Endothelial cell of umbilical vein (primary cell): Measurements from ENCODE around the gene PLA2G6. TPM values are rescaled to one million over a fixed set of nuclear protein-coding genes. Genes with fewer than 3 reads are reported as not detected.

Source experiments
- BruUV-seq: library from RNA; stranded (reverse); fragments of 400-500 nt; replicated peaks from 2 replicates; lab custom pipeline; 2021; lab: Mats Ljungman, UMichigan
- CTCF ChIA-PET: fragments of 300-600, 350-600 bp; sonication (Branson Sonifier 250); formaldehyde crosslinking; loops from one replicate; lab custom pipeline; 2021; ENCODE audit warnings: antibody characterized with exemption, inconsistent platforms; lab: Charles Lee
- POLR2A ChIA-PET: fragments of 300-600, 350-600 bp; sonication (Branson Sonifier 250); formaldehyde crosslinking; loops from one replicate; lab custom pipeline; 2021; ENCODE audit warnings: antibody characterized with exemption, inconsistent platforms; lab: Charles Lee
- DNase-seq: peaks from one replicate; pipeline ENCODE4 v3.0.0-alpha.2; 2011; ENCODE audit warnings: low read depth, low spot score
- FAIRE-seq: peaks from 2 replicates; lab custom pipeline; 2011; peaks lifted over from hg19 to GRCh38; lab: Jason Lieb, UNC
- H2AFZ ChIP-seq: 2 replicates; pipeline ENCODE4 v1.6.0; 2012; ENCODE audit warnings: low read depth, low read length, control low read depth, inconsistent platforms
- H3K27ac ChIP-seq: 2 replicates; pipeline ENCODE4 v1.5.1; 2011; ENCODE audit warnings: low read depth, mild to moderate bottlenecking, control low read depth, low read length, moderate library complexity; ENCODE audit not compliant: insufficient read depth
- H3K27me3 ChIP-seq, 2 experiments: 2 replicates each; pipeline versions ENCODE4 v1.6.0 to v1.6.1; 2011; ENCODE audit warnings: low read length in 2 of 2, mixed read lengths in 1 of 2; ENCODE audit not compliant: control insufficient read depth in 2 of 2, insufficient read depth in 2 of 2
- H3K36me3 ChIP-seq, 2 experiments: 2 replicates in 1 of 2; 3 replicates in 1 of 2; pipeline ENCODE4 v1.5.1; 2011; ENCODE audit warnings: low read length in 2 of 2, mild to moderate bottlenecking in 1 of 2, moderate library complexity in 1 of 2; ENCODE audit not compliant: control insufficient read depth in 2 of 2, insufficient read depth in 2 of 2; ENCODE audit errors: extremely low read depth in 1 of 2
- H3K4me1 ChIP-seq: 3 replicates; pipeline ENCODE4 v1.5.1; 2011; ENCODE audit warnings: mild to moderate bottlenecking, low read length; ENCODE audit not compliant: control insufficient read depth, insufficient read depth; ENCODE audit errors: extremely low read depth
- H3K4me2 ChIP-seq: 2 replicates; pipeline ENCODE4 v1.6.1; 2011; ENCODE audit warnings: low read length, control low read depth, mixed read lengths; ENCODE audit not compliant: insufficient read depth
- H3K4me3 ChIP-seq, 3 experiments: fragments of 200-600 bp in 1 of 3; sonication (generic), shearing (Covaris generic) in 1 of 3; replicated peaks in 1 of 3; 2 replicates each; pipeline ENCODE4 v1.5.1; 2011 to 2016; ENCODE audit warnings: control low read depth in 3 of 3, low read length in 3 of 3, mild to moderate bottlenecking in 2 of 3, inconsistent platforms in 1 of 3, low read depth in 1 of 3, moderate library complexity in 1 of 3; ENCODE audit not compliant: insufficient read depth in 1 of 3
- H3K79me2 ChIP-seq: 2 replicates; pipeline ENCODE4 v1.6.0; 2012; ENCODE audit warnings: low read length, inconsistent platforms; ENCODE audit not compliant: control insufficient read depth, insufficient read depth
- H3K9ac ChIP-seq: replicated peaks from 2 replicates; pipeline ENCODE3; 2011; ENCODE audit warnings: low read length, control low read depth; ENCODE audit not compliant: insufficient read depth; ENCODE audit errors: extremely low read depth
- H3K9me1 ChIP-seq: replicated peaks from 3 replicates; pipeline ENCODE4 v1.6.0; 2011; ENCODE audit warnings: mild to moderate bottlenecking, low read length; ENCODE audit not compliant: control insufficient read depth, insufficient read depth; ENCODE audit errors: extremely low read depth
- H3K9me3 ChIP-seq: replicated peaks from 2 replicates; pipeline ENCODE4 v1.5.1; 2012; ENCODE audit warnings: low read length, inconsistent platforms; ENCODE audit not compliant: control insufficient read depth, insufficient read depth
- H4K20me1 ChIP-seq: replicated peaks from 2 replicates; pipeline ENCODE3; 2011; ENCODE audit warnings: mild to moderate bottlenecking, low read length; ENCODE audit not compliant: control insufficient read depth, insufficient read depth; ENCODE audit errors: extremely low read depth
- EZH2 ChIP-seq: IDR thresholded peaks from 2 replicates; pipeline ENCODE4 v1.6.1; 2012; ENCODE audit warnings: borderline replicate concordance, low read depth, mild to moderate bottlenecking, moderate library complexity, low read length, inconsistent platforms; ENCODE audit not compliant: severe bottlenecking
- FOS ChIP-seq: IDR thresholded peaks from 2 replicates; pipeline ENCODE4 v1.6.1; 2011; ENCODE audit warnings: mild to moderate bottlenecking, low read length, moderate library complexity, borderline replicate concordance; ENCODE audit not compliant: insufficient read depth
- GATA2 ChIP-seq: IDR thresholded peaks from 2 replicates; pipeline ENCODE4 v1.7.0; 2011; ENCODE audit warnings: low read depth, mild to moderate bottlenecking, moderate library complexity, mixed read lengths, low read length; ENCODE audit not compliant: insufficient read length, insufficient read depth
- JUN ChIP-seq: IDR thresholded peaks from 2 replicates; pipeline ENCODE4 v1.6.1; 2011; ENCODE audit warnings: borderline replicate concordance, low read depth; ENCODE audit not compliant: insufficient read length, insufficient read depth
- MYC ChIP-seq: IDR thresholded peaks from one replicate; pipeline ENCODE4 v1.6.1; 2011; ENCODE audit warnings: mild to moderate bottlenecking, low read depth, low read length
- POLR2A ChIP-seq: IDR thresholded peaks from 2 replicates; pipeline ENCODE4 v1.6.1; 2012; ENCODE audit warnings: low read depth, mild to moderate bottlenecking, control low read depth, low read length
- POLR2AphosphoS5 ChIP-seq: IDR thresholded peaks from 2 replicates; pipeline ENCODE4 v1.6.1; 2012; ENCODE audit warnings: low read depth, mild to moderate bottlenecking, control low read depth, low read length, moderate library complexity; ENCODE audit not compliant: insufficient read depth
- dilution Hi-C: fragments of 300-500 bp; cut with MboI; formaldehyde crosslinking; loops from one replicate; pipeline ENCODE4 v1.15.0; 2019; ENCODE audit warnings: low sequenced_read_pairs; ENCODE audit not compliant: extremely low pct_ligation_motif_present
- intact Hi-C: fragments of 100-400 bp; cut with micrococcal nuclease; formaldehyde crosslinking; loops from one replicate; pipeline ENCODE4 v1.10.0; 2022
- polyA plus RNA-seq, 4 experiments: library from polyadenylated mRNA; depleted of rRNA in 3 of 4; stranded (reverse) in 3 of 4; unstranded in 1 of 4; fragments of >200 nt; gene quantifications; 2 replicates each; pipeline versions ENCODE4 v1.2.1 to v1.2.3, GENCODE V29; 2011 to 2012; ENCODE audit warnings: missing spikeins in 1 of 4
- total RNA-seq: library from RNA; stranded (reverse); gene quantifications from 2 replicates; pipeline ENCODE4 v1.2.3, GENCODE V29; 2021
- TF ChIP-seq, protein P1 (sequence below): IDR thresholded peaks from 2 replicates; pipeline ENCODE4 v1.6.1; 2011; ENCODE audit not compliant: insufficient read depth, insufficient read length
- TF ChIP-seq, protein P2 (sequence below), 2 donors: IDR thresholded peaks; 1 replicate in 1 of 2; 2 replicates in 1 of 2; pipeline ENCODE4 v1.5.1; 2011; ENCODE audit warnings: low read length in 2 of 2, mild to moderate bottlenecking in 2 of 2, moderate library complexity in 2 of 2, control low read depth in 1 of 2, inconsistent platforms in 1 of 2, low read depth in 1 of 2; ENCODE audit not compliant: insufficient read depth in 1 of 2; ENCODE audit errors: extremely low read depth in 1 of 2

Gene PLA2G6
- total and polyA plus RNA-seq, 2 donors (not counting 3 experiments of a cell fraction or from before 2014, with no cell fraction given): 6.6 to 10.3 TPM

DNA sequence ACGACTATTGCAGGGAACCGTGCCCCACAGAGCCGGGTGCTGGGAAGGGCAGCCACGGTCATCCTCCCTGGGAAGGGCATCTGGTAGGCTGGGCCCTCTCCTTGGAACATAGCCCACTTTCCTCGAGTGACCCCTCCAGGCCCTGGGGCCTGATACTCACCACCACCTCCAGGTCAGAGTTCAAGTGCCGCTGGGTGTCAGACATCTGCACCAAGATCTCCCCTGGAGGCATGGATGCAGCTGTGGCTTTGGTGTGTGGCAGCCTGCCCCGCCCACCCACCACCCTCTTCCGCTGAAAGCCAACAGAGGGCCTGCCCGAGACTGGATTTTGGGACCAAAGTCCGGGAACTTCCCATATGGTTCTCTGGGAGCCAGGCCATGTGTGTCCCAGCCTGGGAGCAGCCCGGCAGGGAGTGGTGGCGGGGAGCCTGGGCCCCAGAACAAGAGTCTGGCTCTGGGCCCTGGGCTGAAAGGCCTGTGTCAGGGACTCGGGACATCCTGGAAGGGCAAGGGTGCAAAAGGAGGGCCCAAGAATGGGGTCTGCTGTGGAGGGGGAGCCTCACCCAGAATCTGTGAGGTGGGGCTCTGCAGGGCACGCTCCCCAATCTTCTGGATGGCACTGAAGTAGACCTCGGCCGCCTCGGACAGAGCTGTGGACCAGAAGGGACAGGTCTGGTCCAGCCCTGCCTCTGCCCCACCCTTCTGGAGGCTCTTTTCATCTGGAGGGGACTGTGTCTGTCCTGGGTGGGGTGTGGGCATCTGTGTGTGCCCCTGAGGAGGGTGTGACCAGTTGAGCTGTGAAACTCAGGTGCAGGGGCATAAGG, 73.7 kb downstream of the PLA2G6 start:
- TF ChIP-seq POLR2AphosphoS5: no peak
- no peak for TF ChIP-seq GATA2
- no peak for TF ChIP-seq MYC
- TF ChIP-seq, protein P1, sequence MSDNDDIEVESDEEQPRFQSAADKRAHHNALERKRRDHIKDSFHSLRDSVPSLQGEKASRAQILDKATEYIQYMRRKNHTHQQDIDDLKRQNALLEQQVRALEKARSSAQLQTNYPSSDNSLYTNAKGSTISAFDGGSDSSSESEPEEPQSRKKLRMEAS: no peak
- no peak for TF ChIP-seq JUN
- TF ChIP-seq EZH2: no peak
- TF ChIP-seq FOS: no peak
- TF ChIP-seq POLR2A: no peak
- TF ChIP-seq, protein P2, sequence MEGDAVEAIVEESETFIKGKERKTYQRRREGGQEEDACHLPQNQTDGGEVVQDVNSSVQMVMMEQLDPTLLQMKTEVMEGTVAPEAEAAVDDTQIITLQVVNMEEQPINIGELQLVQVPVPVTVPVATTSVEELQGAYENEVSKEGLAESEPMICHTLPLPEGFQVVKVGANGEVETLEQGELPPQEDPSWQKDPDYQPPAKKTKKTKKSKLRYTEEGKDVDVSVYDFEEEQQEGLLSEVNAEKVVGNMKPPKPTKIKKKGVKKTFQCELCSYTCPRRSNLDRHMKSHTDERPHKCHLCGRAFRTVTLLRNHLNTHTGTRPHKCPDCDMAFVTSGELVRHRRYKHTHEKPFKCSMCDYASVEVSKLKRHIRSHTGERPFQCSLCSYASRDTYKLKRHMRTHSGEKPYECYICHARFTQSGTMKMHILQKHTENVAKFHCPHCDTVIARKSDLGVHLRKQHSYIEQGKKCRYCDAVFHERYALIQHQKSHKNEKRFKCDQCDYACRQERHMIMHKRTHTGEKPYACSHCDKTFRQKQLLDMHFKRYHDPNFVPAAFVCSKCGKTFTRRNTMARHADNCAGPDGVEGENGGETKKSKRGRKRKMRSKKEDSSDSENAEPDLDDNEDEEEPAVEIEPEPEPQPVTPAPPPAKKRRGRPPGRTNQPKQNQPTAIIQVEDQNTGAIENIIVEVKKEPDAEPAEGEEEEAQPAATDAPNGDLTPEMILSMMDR (IDR thresholded peaks at IDR 0.05; ENCODE audit: extremely low read depth in 1 of 2, insufficient read depth in 1 of 2, low read depth in 1 of 2, low read length in 2 of 2): no peak

More for the DNA sequence above, 73.7 kb downstream of the PLA2G6 start:
- Histone ChIP-seq H2AFZ (no peak overlapping the region), H3K9me1 (no peaks in the 10 kb centered on the region), H3K9me3 (no peaks in the 10 kb centered on the region), H3K4me1 (no peaks in the 10 kb centered on the region), H3K27me3 (no peaks in the 10 kb centered on the region), H3K4me2 (no peak overlapping the region), H3K79me2 (no peaks in the 10 kb centered on the region), H3K36me3 (no peaks in the 10 kb centered on the region), H4K20me1 (no peaks in the 10 kb centered on the region), H3K27ac (no peak overlapping the region), H3K9ac (no peak overlapping the region), H3K4me3 (no peak overlapping the region)
- CTCF ChIA-PET: interaction anchor here (0.8 to 2.8 kb wide), 6 partner anchors 10 to 123 kb away, joined by 3 to 8 read pairs (median 5); no protein-coding TSS in a partner anchor
- dilution Hi-C loops: no loop called here
- BruUV-seq: no TSS peak
- FAIRE-seq (no peak), DNase-seq (no peak)
- intact Hi-C loops: no loop called here
- POLR2A ChIA-PET: no interaction called here
